ENCODE results near the gene CDH4.

- TF ChIP-seq CTCF (IDR thresholded peaks at IDR 0.05): no peak
- no peak for TF ChIP-seq POLR2A (IDR thresholded peaks at IDR 0.05)
Observed at GRCh38 chr20:61733891-61734732, 482.1 kb downstream of the CDH4 start.
